Loucy (cell line): ENCODE measurements around the gene PATL2.

ENCODE experiments used
- CTCF ChIP-seq: fragments of 200-600 bp; sonication (generic); conservative IDR thresholded peaks from 2 replicates; pipeline ENCODE4 v1.5.1; 2014; ENCODE audit warnings: mild to moderate bottlenecking, antibody characterized with exemption, low read length
- EZH2phosphoT487 ChIP-seq: fragments of 200-600 bp; IDR thresholded peaks from 2 replicates; pipeline ENCODE4 v1.6.1; 2018; ENCODE audit warnings: antibody characterized with exemption, mild to moderate bottlenecking, moderate library complexity, borderline replicate concordance

- no peak for TF ChIP-seq CTCF
- no peak for TF ChIP-seq EZH2phosphoT487
These were observed 4.0 kb downstream of the PATL2 start for GRCh38 chr15:44706946-44707636.
